BJ (cell line): ENCODE results near the gene PPP1R2. TPM values are rescaled to one million over a fixed set of nuclear protein-coding genes. Genes with fewer than 3 reads are reported as not detected.

Experiments used
- CTCF ChIA-PET: fragments of 350-600 bp; formaldehyde crosslinking; extraction: SDS; loops from one replicate; lab custom pipeline; 2021; ENCODE audit warnings: antibody characterized with exemption, inconsistent platforms; lab: Yijun Ruan, JAX
- POLR2A ChIA-PET: fragments of 300-600 bp; sonication (Branson Sonifier 250); formaldehyde crosslinking; extraction: SDS; loops from one replicate; lab custom pipeline; 2021; ENCODE audit warnings: antibody characterized with exemption; lab: Charles Lee
- DNase-seq: peaks from one replicate; pipeline ENCODE4 v3.0.0-alpha.2; 2011; ENCODE audit warnings: low read depth
- H3K27me3 ChIP-seq: 2 replicates; pipeline ENCODE4 v1.6.0; 2011; ENCODE audit warnings: low read length; ENCODE audit not compliant: control insufficient read depth, insufficient read depth
- H3K36me3 ChIP-seq: 2 replicates; pipeline ENCODE4 v1.5.1; 2011; ENCODE audit warnings: low read length; ENCODE audit not compliant: control insufficient read depth, insufficient read depth
- H3K4me3 ChIP-seq: 2 replicates; pipeline ENCODE4 v1.5.1; 2011; ENCODE audit warnings: low read depth, mild to moderate bottlenecking, control low read depth, low read length
- CTCF ChIP-seq: IDR thresholded peaks from 2 replicates; pipeline ENCODE4 v1.5.1; 2011; ENCODE audit warnings: low read depth, mild to moderate bottlenecking, control low read depth, inconsistent platforms, low read length, moderate library complexity; ENCODE audit not compliant: insufficient read depth
- polyA plus RNA-seq: library from polyadenylated mRNA; depleted of rRNA; stranded (reverse); fragments of >200 nt; gene quantifications from 2 replicates; pipeline ENCODE4 v1.2.3, GENCODE V29; 2011; rRNA removed
- small RNA-seq: library from RNA; depleted of rRNA; stranded (forward); fragments of <200 nt; gene quantifications from one replicate; pipeline ENCODE3, GENCODE V24; 2012; ENCODE audit warnings: low replicate concordance, low read depth; ENCODE audit not compliant: insufficient read length

The PPP1R2 gene
- polyA plus RNA-seq, 1 experiment: 41.9 TPM

GRCh38 chr3:195468391-195468776, 74.7 kb downstream of the PPP1R2 start:
- H3K4me3 ChIP-seq: no peak overlapping the region
- no peak for DNase-seq
- TF ChIP-seq CTCF: no peak
- CTCF ChIA-PET: no interaction called here
- POLR2A ChIA-PET: no interaction called here
- no peaks in the 10 kb centered on the region for H3K27me3 ChIP-seq
- no peaks in the 10 kb centered on the region for H3K36me3 ChIP-seq

GRCh38 chr3:195467641-195468390, 75.3 kb downstream of the PPP1R2 start:
- CTCF ChIA-PET: no interaction called here
- POLR2A ChIA-PET: no interaction called here
- peak; percentile 19 for DNase-seq
- Histone ChIP-seq H3K4me3 (no peak overlapping the region), H3K27me3 (no peaks in the 10 kb centered on the region), H3K36me3 (no peaks in the 10 kb centered on the region)
- TF ChIP-seq CTCF: no peak

- Histone ChIP-seq H3K36me3 (no peaks in the 10 kb centered on the region), H3K27me3 (no peaks in the 10 kb centered on the region), H3K4me3 (no peak overlapping the region)
- ChIA-PET POLR2A (no interaction called here), CTCF (no interaction called here)
- no peak for DNase-seq
- TF ChIP-seq CTCF: no peak
These were observed 76.9 kb downstream of the PPP1R2 start for GRCh38 chr3:195466251-195466650.

Small RNA genes within 50 kb of the gene (small RNA-seq; reads per million reads assigned to genes)
- gene RN7SL73P: not detected
- gene RNU6ATAC24P: not detected

Other genes starting within 250 kb of the PPP1R2 start
- 12.5 and 28.7 TPM in 2 replicates for gene ACAP2, start 100.3 kb downstream of the PPP1R2 start, polyA plus RNA-seq
- 8.3 and 15.0 TPM in 2 replicates for gene APOD, start 40.6 kb upstream of the PPP1R2 start, polyA plus RNA-seq
- 0.17 and 0.48 TPM in 2 replicates for gene MUC20, start 177.7 kb upstream of the PPP1R2 start, polyA plus RNA-seq